ENCODE data around the gene LRRC4.

Gene LRRC4

GRCh38 chr7:128068785-128069184 lies 37.5 kb upstream of the LRRC4 start:
- Mint-ChIP-seq H3K4me3 (no peak overlapping the region), H3K27me3 (no peaks in the 10 kb centered on the region), H3K4me1 (ENCODE audit: low read depth) (peaks cover 5% of the 10 kb centered on the region), H3K27ac (no peak overlapping the region), H3K9me3 (no peaks in the 10 kb centered on the region), H3K36me3 (ENCODE audit: low read depth) (peaks cover 50% of the 10 kb centered on the region)
- intact Hi-C loops (cut with micrococcal nuclease): no loop called here

DNA sequence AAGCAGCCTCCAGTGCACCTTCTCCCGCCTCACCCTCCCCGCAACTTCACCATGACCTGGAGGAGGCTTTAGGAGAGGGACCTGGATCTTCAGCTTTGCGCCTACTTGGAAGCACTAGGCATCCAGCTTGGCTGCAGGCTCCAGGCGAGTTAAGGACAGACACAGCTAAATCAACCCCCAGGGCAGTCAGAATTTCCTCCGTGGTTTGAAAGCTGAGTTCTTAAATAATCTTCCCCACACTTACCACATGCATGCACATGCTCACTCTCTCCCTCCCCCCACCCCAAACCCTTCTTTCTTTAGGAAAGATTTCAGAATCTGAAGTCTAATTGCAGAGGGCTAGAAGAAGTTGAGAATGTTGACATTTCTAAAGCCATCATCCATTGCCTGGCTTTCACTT lies 36.7 kb upstream of the LRRC4 start:
- H3K27me3 Mint-ChIP-seq: no peaks in the 10 kb centered on the region
- H3K27ac Mint-ChIP-seq: no peak overlapping the region
- no peak overlapping the region for H3K4me3 Mint-ChIP-seq
- intact Hi-C loops (cut with micrococcal nuclease): no loop called here
- peaks cover 50% of the 10 kb centered on the region for H3K36me3 Mint-ChIP-seq (ENCODE audit: low read depth)
- H3K9me3 Mint-ChIP-seq: no peaks in the 10 kb centered on the region
- H3K4me1 Mint-ChIP-seq (ENCODE audit: low read depth): peaks cover 5% of the 10 kb centered on the region

GRCh38 chr7:128066858-128067257 lies 35.6 kb upstream of the LRRC4 start:
- intact Hi-C loops (cut with micrococcal nuclease): no loop called here
- Mint-ChIP-seq H3K4me3 (no peak overlapping the region), H3K4me1 (ENCODE audit: low read depth) (peaks cover 5% of the 10 kb centered on the region), H3K27ac (no peak overlapping the region), H3K9me3 (no peaks in the 10 kb centered on the region), H3K36me3 (ENCODE audit: low read depth) (peaks cover 41% of the 10 kb centered on the region), H3K27me3 (no peaks in the 10 kb centered on the region)

DNA sequence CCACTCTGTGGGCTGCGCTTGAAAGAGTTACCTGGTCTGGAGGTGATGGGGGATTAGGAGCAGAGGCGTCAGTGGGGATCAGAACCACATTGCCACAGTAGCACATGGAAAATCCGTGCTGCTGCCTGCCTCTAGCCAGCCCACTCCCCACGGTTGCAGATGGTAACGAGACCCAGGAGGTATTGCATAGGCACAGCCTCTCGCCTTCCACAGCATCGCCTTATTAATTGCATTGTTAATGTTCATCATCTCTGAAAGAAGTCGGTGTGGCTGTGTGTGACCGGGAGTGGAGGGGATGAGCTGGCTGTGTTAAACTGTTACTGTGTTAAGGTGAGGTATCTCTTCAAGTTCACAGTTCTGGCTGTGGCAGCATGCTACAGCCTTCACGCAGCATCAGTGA lies 35.2 kb upstream of the LRRC4 start:
- Mint-ChIP-seq H3K4me1 (ENCODE audit: low read depth) (peaks cover 5% of the 10 kb centered on the region), H3K27ac (no peak overlapping the region), H3K4me3 (no peak overlapping the region), H3K9me3 (no peaks in the 10 kb centered on the region), H3K36me3 (ENCODE audit: low read depth) (peaks cover 37% of the 10 kb centered on the region), H3K27me3 (no peaks in the 10 kb centered on the region)
- intact Hi-C loops (cut with micrococcal nuclease): no loop called here

DNA sequence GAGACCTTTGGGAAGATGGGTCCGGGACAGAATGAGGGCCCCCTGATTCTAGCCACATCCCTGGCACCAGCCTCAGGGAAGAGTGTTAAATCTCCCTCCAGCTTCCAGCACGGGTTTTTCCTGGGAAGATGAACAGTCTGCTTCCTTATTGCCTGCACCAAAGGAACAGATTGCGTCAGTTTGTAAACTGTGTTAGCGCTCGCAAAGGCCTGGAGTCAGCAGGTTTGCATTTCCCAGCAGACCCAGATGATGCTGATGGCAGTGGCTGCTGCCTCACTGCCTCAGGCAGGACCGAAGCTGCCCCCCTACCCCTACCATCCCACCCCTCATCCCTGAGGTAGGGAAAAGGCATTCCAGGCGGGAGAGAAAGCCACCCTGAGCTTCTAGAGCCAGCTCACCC lies 34.6 kb upstream of the LRRC4 start:
- no peaks in the 10 kb centered on the region for H3K9me3 Mint-ChIP-seq
- peaks cover 40% of the 10 kb centered on the region for H3K36me3 Mint-ChIP-seq (ENCODE audit: low read depth)
- H3K27me3 Mint-ChIP-seq: no peaks in the 10 kb centered on the region
- H3K4me1 Mint-ChIP-seq (ENCODE audit: low read depth): peaks cover 5% of the 10 kb centered on the region
- intact Hi-C loops (cut with micrococcal nuclease): no loop called here
- no peak overlapping the region for H3K4me3 Mint-ChIP-seq
- H3K27ac Mint-ChIP-seq: no peak overlapping the region

DNA sequence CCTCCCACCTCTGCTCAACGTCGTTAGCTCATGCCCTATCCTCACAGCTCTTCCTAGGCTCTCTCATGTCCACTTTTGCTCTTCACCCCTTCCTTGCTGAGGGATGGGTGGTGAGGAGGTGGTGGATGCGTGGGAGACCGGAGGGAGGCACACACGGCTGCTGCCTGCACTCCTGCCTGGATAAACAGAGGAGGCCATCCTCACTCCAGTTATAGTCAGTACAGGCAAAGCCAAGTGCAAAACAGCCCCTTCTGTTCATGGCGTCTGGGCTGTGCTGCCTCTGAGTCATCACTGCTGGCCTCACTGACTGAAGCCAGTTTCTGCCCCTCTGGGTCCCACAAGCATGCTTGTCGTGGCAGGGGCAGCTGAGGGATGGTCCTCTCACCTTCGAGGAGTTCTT lies 31.9 kb upstream of the LRRC4 start:
- Mint-ChIP-seq H3K9me3 (no peaks in the 10 kb centered on the region), H3K27me3 (no peaks in the 10 kb centered on the region), H3K36me3 (ENCODE audit: low read depth) (peaks cover 64% of the 10 kb centered on the region), H3K4me3 (no peak overlapping the region), H3K27ac (no peak overlapping the region), H3K4me1 (ENCODE audit: low read depth) (peaks cover 5% of the 10 kb centered on the region)
- intact Hi-C loops (cut with micrococcal nuclease): no loop called here

GRCh38 chr7:128060018-128060417 lies 28.8 kb upstream of the LRRC4 start:
- Mint-ChIP-seq H3K27me3 (no peaks in the 10 kb centered on the region), H3K4me3 (no peak overlapping the region), H3K36me3 (ENCODE audit: low read depth) (peaks cover 63% of the 10 kb centered on the region), H3K9me3 (no peaks in the 10 kb centered on the region), H3K27ac (no peak overlapping the region), H3K4me1 (ENCODE audit: low read depth) (no peaks in the 10 kb centered on the region)
- intact Hi-C loops (cut with micrococcal nuclease): no loop called here

GRCh38 chr7:128059143-128059988 lies 28.1 kb upstream of the LRRC4 start:
- Mint-ChIP-seq H3K36me3 (ENCODE audit: low read depth) (peaks cover 63% of the 10 kb centered on the region), H3K27ac (no peak overlapping the region), H3K4me3 (no peak overlapping the region), H3K9me3 (no peaks in the 10 kb centered on the region), H3K4me1 (ENCODE audit: low read depth) (no peaks in the 10 kb centered on the region), H3K27me3 (no peaks in the 10 kb centered on the region)
- intact Hi-C loops (cut with micrococcal nuclease): no loop called here

- H3K27me3 Mint-ChIP-seq: no peaks in the 10 kb centered on the region
These were observed 26.7 kb upstream of the LRRC4 start for GRCh38 chr7:128057909-128058308.

DNA sequence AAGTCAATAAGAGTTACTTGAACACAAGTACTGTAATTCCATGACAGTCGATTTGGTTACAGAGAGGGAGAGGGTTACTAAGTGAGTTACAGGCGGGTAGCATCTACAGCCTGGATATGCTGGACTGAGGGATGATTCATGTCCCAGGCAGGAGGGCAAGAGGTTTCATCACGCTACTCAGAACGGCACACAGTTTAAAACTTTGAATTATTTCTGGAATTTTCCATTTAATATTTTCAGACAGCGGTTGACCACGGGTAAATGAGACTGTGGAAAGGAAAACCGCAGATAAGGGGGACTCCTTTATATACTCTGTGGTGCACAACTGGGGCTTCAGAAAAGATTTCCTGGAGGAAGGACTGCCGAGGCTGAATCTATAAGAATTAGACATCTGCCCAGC lies 25.7 kb upstream of the LRRC4 start:
- Mint-ChIP-seq H3K27me3 (no peaks in the 10 kb centered on the region), H3K4me1 (ENCODE audit: low read depth) (peaks cover 8% of the 10 kb centered on the region), H3K9me3 (no peaks in the 10 kb centered on the region), H3K36me3 (ENCODE audit: low read depth) (peaks cover 59% of the 10 kb centered on the region), H3K27ac (no peak overlapping the region), H3K4me3 (no peak overlapping the region)
- intact Hi-C loops (cut with micrococcal nuclease): no loop called here

More at GRCh38 chr7:128057909-128058308, 26.7 kb upstream of the LRRC4 start:
- no peaks in the 10 kb centered on the region for H3K4me1 Mint-ChIP-seq (ENCODE audit: low read depth)
- no peak overlapping the region for H3K27ac Mint-ChIP-seq
- H3K9me3 Mint-ChIP-seq: no peaks in the 10 kb centered on the region
- intact Hi-C loops (cut with micrococcal nuclease): no loop called here
- H3K36me3 Mint-ChIP-seq (ENCODE audit: low read depth): peaks cover 61% of the 10 kb centered on the region
- no peak overlapping the region for H3K4me3 Mint-ChIP-seq

GRCh38 chr7:128055637-128056036 lies 24.4 kb upstream of the LRRC4 start:
- no peak overlapping the region for H3K27ac Mint-ChIP-seq
- H3K4me1 Mint-ChIP-seq (ENCODE audit: low read depth): peaks cover 15% of the 10 kb centered on the region
- peaks cover 54% of the 10 kb centered on the region for H3K36me3 Mint-ChIP-seq (ENCODE audit: low read depth)
- no peaks in the 10 kb centered on the region for H3K27me3 Mint-ChIP-seq
- H3K4me3 Mint-ChIP-seq: no peak overlapping the region
- H3K9me3 Mint-ChIP-seq: no peaks in the 10 kb centered on the region
- intact Hi-C loops (cut with micrococcal nuclease): no loop called here

DNA sequence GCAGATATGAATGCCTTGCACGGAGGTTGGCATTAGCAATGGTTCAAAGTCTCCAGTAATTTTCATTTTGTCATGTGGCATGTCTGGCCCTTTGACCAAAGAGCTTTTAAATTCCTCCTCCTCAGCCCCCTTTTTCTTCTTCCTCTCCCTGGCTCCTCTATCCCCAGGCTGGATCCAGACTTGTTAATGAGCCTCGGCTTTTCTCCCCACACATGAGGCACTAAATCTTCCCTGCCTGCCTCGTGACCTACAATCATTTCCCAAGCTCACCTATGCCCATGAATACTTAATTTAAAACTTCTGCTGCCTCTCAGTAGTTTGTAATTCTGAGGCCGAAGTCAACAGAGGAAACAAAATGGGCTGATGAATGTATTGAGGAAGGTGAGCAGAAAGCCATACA lies 23.3 kb upstream of the LRRC4 start:
- no peaks in the 10 kb centered on the region for H3K27me3 Mint-ChIP-seq
- no peaks in the 10 kb centered on the region for H3K9me3 Mint-ChIP-seq
- peaks cover 15% of the 10 kb centered on the region for H3K4me1 Mint-ChIP-seq (ENCODE audit: low read depth)
- no peak overlapping the region for H3K27ac Mint-ChIP-seq
- intact Hi-C loops (cut with micrococcal nuclease): no loop called here
- H3K4me3 Mint-ChIP-seq: no peak overlapping the region
- peaks cover 51% of the 10 kb centered on the region for H3K36me3 Mint-ChIP-seq (ENCODE audit: low read depth)

DNA sequence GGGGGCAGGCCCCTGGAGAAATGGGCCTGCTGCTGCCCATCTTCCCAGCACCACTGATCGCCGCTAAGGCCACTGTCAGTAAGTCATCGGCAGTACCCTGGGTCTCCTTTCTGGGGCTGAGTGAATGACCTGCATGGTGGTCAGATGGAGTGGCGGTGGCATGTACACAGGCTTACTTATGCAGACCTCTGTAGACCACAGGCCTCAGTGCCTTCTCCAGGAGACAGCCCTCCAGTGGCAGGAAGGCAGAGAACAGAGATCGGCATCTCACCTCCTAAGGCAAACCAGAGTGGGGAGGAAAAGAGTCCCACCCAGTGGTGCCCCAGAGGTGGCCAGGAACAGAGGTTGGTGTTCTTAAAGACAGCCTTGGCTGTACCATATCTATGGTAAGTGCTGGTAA lies 22.8 kb upstream of the LRRC4 start:
- intact Hi-C loops (cut with micrococcal nuclease): no loop called here
- H3K27ac Mint-ChIP-seq: no peak overlapping the region
- H3K4me3 Mint-ChIP-seq: no peak overlapping the region
- peaks cover 52% of the 10 kb centered on the region for H3K36me3 Mint-ChIP-seq (ENCODE audit: low read depth)
- peaks cover 18% of the 10 kb centered on the region for H3K4me1 Mint-ChIP-seq (ENCODE audit: low read depth)
- H3K9me3 Mint-ChIP-seq: no peaks in the 10 kb centered on the region
- H3K27me3 Mint-ChIP-seq: no peaks in the 10 kb centered on the region

GRCh38 chr7:128053023-128053422 lies 21.8 kb upstream of the LRRC4 start:
- H3K27ac Mint-ChIP-seq: no peak overlapping the region
- peaks cover 18% of the 10 kb centered on the region for H3K4me1 Mint-ChIP-seq (ENCODE audit: low read depth)
- intact Hi-C loops (cut with micrococcal nuclease): no loop called here
- H3K4me3 Mint-ChIP-seq: no peak overlapping the region
- H3K9me3 Mint-ChIP-seq: no peaks in the 10 kb centered on the region
- H3K27me3 Mint-ChIP-seq: no peaks in the 10 kb centered on the region
- H3K36me3 Mint-ChIP-seq (ENCODE audit: low read depth): peaks cover 55% of the 10 kb centered on the region

DNA sequence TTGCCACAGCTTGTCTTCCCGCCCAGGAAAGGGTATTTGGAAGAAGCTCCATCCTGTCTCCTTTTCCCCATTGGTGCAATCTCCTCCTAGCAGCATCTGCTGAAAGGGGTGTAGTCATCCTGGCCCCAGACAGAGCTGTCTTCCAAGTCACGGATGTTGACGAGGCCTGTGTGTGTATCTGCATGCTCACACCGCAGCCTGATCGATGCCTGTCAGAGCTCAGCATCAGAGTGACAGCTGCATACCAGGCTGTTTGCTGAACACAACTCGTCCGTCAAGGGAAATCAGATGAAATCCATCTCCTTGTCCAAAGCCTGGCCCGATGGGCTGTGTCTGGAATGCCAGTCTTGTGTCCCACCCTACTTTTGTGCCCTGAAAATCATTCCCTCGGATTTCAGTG lies 21.2 kb upstream of the LRRC4 start:
- Mint-ChIP-seq H3K36me3 (ENCODE audit: low read depth) (peaks cover 59% of the 10 kb centered on the region), H3K27me3 (no peaks in the 10 kb centered on the region), H3K27ac (no peak overlapping the region), H3K4me3 (no peak overlapping the region), H3K9me3 (no peaks in the 10 kb centered on the region), H3K4me1 (ENCODE audit: low read depth) (peaks cover 18% of the 10 kb centered on the region)
- intact Hi-C loops (cut with micrococcal nuclease): no loop called here
